ENCODE measurements around the gene COMP.

The COMP gene

GRCh38 chr19:18773682-18774081, 17.4 kb downstream of the COMP start:
- no peaks in the 10 kb centered on the region for H3K27me3 ChIP-seq (ENCODE audit: control insufficient read depth, low read length)
- H3K4me1 ChIP-seq (ENCODE audit: control insufficient read depth, low read length), result no peaks in the 10 kb centered on the region
- no peak overlapping the region for H3K27ac ChIP-seq (ENCODE audit: low read depth, low read length)
- H3K4me3 ChIP-seq (ENCODE audit: low read length), result no peak overlapping the region
- H3K9me2 ChIP-seq (replicated peaks; ENCODE audit: control insufficient read depth, low read length), result no peaks in the 10 kb centered on the region
- no peaks in the 10 kb centered on the region for H3F3A ChIP-seq (ENCODE audit: control insufficient read depth, insufficient read depth)
- no peaks in the 10 kb centered on the region for H3K9me3 ChIP-seq (ENCODE audit: control insufficient read depth, insufficient read depth, low read length)
- no peaks in the 10 kb centered on the region for H3K79me2 ChIP-seq (ENCODE audit: control insufficient read depth, low read length)
- TF ChIP-seq EZH2phosphoT487 (IDR thresholded peaks at IDR 0.05; ENCODE audit: borderline replicate concordance, low read length), result no peak
- TF ChIP-seq CTCF (IDR thresholded peaks at IDR 0.05; ENCODE audit: low read depth, low read length, poor library complexity, severe bottlenecking), result no peak
- H4K20me1 ChIP-seq (ENCODE audit: control insufficient read depth, insufficient read depth, low read depth, low read length), result no peaks in the 10 kb centered on the region
- no peaks in the 10 kb centered on the region for H3K36me3 ChIP-seq (ENCODE audit: control insufficient read depth, low read length)
- no peak overlapping the region for H3K4me2 ChIP-seq (ENCODE audit: low read length)

GRCh38 chr19:18772620-18773587, 18.2 kb downstream of the COMP start:
- Histone ChIP-seq H3K9me3 (ENCODE audit: control insufficient read depth, insufficient read depth, low read length) (no peaks in the 10 kb centered on the region), H3K4me3 (ENCODE audit: low read length) (no peak overlapping the region), H3K36me3 (ENCODE audit: control insufficient read depth, low read length) (no peaks in the 10 kb centered on the region), H3K27me3 (ENCODE audit: control insufficient read depth, low read length) (no peaks in the 10 kb centered on the region), H4K20me1 (ENCODE audit: control insufficient read depth, insufficient read depth, low read depth, low read length) (no peaks in the 10 kb centered on the region), H3F3A (ENCODE audit: control insufficient read depth, insufficient read depth) (no peaks in the 10 kb centered on the region), H3K79me2 (ENCODE audit: control insufficient read depth, low read length) (no peaks in the 10 kb centered on the region), H3K27ac (ENCODE audit: low read depth, low read length) (no peak overlapping the region), H3K4me2 (ENCODE audit: low read length) (no peak overlapping the region), H3K4me1 (ENCODE audit: control insufficient read depth, low read length) (no peaks in the 10 kb centered on the region), H3K9me2 (replicated peaks; ENCODE audit: control insufficient read depth, low read length) (no peaks in the 10 kb centered on the region)
- no peak for TF ChIP-seq CTCF (IDR thresholded peaks at IDR 0.05; ENCODE audit: low read depth, low read length, poor library complexity, severe bottlenecking)
- TF ChIP-seq EZH2phosphoT487 (IDR thresholded peaks at IDR 0.05; ENCODE audit: borderline replicate concordance, low read length), result no peak

DNA sequence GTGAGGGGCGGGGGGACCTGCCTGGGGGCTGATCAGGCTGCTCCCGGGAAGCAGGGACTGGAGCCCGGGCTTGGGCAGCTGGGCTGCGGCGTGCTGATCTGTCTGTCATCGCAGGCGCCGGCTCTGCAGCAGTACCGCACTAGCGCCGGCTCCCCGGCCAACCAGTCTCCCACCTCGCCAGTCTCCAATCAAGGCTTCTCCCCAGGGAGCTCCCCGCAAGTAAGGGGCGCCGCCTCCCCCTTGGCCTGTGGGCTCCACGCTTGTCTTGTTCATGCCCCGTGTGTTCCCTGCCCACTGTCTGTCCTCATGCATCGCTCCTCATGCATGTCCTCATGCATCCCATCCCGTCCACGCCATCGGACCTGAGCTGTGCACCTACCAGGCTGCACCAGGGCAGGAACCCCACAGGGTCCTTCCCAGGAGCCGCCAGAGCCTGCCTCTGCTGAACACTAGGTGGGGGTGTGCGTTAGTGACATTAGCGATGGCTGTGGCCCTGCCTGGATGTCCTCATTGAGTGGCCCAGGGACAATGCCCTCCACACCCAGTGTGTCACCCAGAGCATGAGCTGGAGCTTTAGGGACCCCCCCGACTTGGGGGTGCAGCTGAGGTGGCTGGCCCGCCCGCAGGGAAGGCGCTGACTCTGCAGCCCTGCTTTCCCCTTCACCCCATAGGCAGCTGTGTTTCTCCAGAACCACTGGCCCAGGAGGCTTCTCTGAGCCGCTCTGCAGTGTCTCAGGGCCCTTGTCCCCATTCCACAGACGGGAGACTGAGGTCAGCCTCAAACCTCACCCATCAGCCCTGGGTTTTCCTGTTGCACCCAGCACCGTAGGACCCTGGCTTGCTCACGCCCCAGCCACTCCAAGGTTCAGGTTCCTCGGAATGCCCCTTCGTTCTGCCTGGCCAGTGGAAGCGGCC, 19.5 kb downstream of the COMP start:
- Histone ChIP-seq H3K36me3 (ENCODE audit: control insufficient read depth, low read length) (no peaks in the 10 kb centered on the region), H3K27me3 (ENCODE audit: control insufficient read depth, low read length) (no peaks in the 10 kb centered on the region), H3K4me2 (ENCODE audit: low read length) (no peak overlapping the region), H4K20me1 (ENCODE audit: control insufficient read depth, insufficient read depth, low read depth, low read length) (no peaks in the 10 kb centered on the region), H3K79me2 (ENCODE audit: control insufficient read depth, low read length) (no peaks in the 10 kb centered on the region), H3K9me2 (replicated peaks; ENCODE audit: control insufficient read depth, low read length) (no peaks in the 10 kb centered on the region), H3K4me3 (ENCODE audit: low read length) (no peak overlapping the region), H3F3A (ENCODE audit: control insufficient read depth, insufficient read depth) (no peaks in the 10 kb centered on the region), H3K9me3 (ENCODE audit: control insufficient read depth, insufficient read depth, low read length) (no peaks in the 10 kb centered on the region), H3K4me1 (ENCODE audit: control insufficient read depth, low read length) (no peaks in the 10 kb centered on the region), H3K27ac (ENCODE audit: low read depth, low read length) (no peak overlapping the region)
- TF ChIP-seq CTCF (IDR thresholded peaks at IDR 0.05; ENCODE audit: low read depth, low read length, poor library complexity, severe bottlenecking), result peak; percentile 41
- TF ChIP-seq EZH2phosphoT487 (IDR thresholded peaks at IDR 0.05; ENCODE audit: borderline replicate concordance, low read length), result no peak
